CD4-positive, alpha-beta T cell treated with Interleukin-4 for 1 hour (primary cell): ENCODE measurements around the gene FAM193B.
"Not testable (repeated sequence)": the region's sequence is repeated elsewhere in the genome, so short reads cannot be mapped to it uniquely, and the experiment has no call there.

ENCODE experiments used
- DNase-seq, 2 donors: peaks; one replicate each; pipeline ENCODE4 v3.0.0-alpha.2; 2020 to 2022

FAM193B gene

DNA sequence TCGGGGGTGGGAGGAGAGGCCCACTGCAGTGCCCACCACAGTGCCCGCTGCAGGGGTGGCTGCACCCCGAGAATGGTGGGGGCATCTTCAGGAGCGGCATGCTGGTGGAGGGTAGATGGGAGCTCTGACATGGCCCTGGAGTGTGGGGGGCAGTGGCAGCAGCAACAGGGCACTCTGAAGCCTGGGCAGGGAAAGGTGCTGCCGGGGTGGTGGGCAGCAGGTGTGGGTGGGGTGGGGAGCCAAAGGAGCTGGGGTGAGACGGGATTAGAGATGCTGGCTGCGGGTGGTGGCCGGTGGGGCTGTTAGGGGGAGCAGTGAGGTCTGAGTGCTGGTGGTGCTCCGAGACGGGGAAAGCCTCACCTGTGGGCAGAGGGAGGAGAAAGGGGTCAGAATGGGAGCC lies 18.0 kb downstream of the FAM193B start:
- no peak for DNase-seq

DNA sequence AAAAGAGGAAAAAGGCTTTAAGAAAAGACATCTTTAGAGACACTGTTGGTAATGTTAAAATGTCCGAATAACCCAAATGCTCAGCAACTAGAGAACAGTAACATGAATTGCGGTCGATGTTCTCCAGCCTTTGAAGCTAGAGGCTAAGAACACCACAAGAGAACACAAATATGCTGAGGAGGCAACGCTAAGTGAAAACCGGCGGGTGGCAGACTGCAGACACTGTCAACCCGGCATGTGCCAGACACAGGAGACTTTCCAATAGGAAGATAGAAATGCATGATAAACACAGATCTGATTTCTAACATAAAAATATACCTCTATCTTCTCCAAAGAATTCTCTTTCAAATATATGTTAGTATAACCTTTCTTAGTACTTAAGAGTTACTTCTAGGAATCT lies 19.2 kb downstream of the FAM193B start:
- DNase-seq, result no peak

DNA sequence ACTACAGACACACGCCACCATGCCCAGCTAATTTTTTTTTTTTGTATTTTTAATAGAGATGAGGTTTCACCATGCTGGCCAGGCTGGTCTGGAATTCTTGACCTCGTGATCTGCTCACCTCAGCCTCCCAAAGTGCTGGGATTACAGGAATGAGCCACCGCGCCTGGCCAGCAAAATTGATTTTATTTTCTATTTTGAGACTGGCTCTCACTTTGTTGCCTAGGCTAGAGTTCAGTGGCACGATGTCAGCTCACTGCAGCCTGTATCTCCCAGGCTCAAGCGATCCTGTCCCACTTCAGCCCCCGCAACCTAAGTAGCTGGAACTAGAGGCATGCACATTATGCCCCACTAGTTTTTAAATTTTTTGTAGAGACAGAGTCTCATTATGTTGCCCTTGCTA lies 19.9 kb downstream of the FAM193B start:
- not testable (repeated sequence) for DNase-seq

DNA sequence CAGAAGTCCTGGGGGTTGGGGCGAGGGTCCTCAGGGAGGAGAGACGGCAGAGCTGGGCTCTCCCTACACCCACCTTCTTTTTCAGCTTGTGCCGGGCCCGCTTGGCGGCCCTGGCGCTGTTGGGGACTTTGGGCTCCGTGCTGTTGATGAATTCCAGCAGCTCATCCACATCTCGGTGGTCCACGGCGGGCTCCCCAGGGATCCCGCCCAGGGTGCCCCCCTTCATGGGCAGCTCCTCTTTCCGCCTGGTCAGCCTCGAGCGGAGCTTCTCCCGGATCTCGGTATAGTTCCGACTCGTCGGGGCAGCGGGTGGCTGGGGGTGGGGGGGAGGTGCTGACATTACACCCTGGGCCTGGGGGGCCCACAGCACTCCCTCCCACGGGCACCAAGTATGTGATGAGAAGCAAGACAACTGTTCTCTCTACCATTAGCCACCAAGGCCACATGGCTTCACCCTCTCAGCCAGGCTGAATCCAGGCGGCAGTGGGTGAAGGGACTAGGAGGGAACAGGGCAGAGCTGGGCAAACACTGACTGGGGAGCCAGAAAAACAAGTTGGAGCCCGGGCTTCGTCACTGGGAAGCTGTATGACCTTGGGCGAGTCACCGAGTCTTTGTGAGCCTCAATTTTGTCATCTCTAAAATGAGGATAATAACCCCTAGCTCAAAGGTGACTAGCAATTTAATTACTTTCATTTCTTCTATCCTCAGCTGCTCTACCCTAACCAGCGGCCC lies 23.0 kb downstream of the FAM193B start:
- no peak for DNase-seq

DNA sequence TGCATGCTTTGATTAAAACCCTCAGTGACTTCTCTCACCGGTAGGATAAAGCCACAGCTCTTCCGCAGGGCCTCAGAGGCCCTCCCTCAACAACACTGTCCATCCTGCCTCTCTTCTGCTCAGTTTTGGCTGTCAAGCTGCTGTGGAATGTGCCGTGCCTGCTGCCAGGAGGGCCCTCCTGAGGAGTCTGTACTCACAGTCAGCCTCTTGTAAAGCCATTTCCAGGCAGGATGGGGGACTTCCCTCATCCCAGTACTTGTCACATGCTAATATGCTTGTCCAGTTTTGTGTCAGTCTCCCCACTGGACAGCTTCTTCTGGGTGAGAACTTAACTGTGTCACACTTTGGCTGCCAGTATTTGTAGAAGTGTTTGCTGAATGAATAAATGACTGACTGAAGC lies 23.7 kb downstream of the FAM193B start:
- DNase-seq, result no peak

DNA sequence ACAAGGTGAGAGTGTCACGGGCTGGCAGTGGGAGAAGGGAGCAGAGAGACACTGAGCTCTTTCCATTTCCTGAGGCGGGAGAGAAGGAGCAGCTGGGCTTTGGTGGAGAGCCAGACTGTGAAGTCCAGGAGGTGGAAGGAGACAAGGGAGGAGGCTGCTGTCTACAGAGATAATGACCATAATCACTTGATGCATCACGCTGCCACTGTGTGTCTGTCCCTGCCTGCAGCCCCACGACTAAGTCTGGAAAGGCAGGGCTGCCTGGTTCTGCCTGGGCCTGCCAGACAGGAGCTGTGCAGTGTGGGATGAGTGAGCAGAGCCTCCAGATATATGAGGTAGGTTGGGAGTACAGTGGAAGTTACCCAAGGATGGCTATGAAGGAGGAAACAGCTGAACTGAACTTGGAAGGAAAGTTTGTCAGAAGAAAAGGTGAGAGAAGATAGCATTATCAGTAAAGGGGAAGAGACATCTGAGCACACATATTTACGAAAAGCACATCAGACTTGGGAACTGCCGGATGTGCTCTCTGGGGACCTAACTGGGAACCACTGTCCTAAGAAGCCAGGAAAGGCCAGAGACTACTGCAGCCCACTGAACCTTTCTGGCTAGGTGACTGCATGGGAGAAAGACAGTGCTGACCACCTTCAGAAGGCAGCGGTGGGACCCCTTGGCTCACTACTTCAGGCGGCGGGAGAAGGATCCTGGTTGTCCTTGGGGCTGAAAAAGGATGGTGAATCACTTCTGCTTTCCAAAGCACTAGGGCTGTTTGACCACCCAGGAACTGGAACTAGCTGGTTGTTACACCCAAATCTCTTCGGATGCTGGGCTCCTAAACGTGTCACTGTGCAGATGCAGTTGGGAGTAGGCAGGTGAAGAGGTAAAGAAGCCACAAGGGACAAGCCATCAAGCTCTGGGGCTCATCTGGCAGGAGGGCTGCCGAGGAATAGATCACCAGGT lies 24.8 kb downstream of the FAM193B start:
- no peak for DNase-seq

DNA sequence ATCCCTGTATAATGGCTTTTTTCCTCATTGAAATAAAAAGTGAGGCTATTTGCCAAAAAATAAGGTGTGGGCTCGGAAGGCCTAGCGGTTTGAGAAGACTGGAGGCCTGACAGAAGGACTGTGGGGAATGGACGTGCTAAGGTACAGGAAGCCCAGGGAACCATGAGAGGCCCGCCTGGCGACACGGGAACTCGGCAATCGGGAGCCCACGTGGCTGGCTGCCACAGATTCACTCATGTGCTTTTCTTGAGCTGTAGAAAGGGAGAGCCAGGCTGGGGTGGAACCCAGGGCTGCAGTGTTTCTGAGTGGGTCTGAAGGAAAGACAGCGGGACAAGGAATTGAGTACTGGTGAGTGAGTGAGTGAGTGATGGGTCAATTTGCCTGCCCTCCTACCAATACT lies 25.7 kb downstream of the FAM193B start:
- DNase-seq, result no peak

DNA sequence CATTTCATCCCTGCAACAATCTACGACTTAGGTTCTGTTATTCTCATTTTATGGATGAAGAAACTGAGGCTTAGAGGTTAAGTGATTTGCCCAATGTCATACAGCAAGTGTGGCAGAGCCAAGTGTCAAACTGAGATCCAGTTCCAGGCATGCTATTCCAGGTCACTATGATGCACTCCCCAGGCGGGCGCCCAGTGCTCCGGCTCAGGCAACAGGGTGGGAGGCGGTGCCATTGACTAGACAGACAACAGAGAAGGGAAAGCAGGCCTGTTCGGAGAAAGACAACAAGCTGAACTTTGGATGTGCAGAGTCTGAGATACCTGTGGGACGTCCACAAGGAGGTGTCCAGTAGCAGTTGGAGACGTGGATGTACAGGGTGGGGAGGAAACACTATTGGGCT lies 26.8 kb downstream of the FAM193B start:
- no peak for DNase-seq

DNA sequence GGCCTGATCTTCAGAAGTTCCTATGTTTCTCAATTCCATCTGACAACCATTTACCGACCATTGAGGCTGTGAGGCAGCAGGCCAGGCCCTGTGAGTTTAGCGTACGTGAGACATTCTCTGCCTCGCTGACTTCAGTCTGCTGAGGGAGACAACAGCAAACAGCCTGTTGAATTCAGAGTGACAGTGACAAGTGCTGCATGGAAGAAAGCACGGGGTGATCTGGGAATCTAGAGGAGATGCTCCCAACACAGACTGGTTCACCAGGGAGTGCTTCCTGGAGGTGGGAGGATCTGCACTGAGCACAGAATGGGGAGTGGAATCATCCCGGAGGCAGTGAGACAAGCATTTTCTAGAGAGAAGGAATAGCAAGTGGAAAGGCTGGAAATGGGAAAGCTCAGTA lies 27.6 kb downstream of the FAM193B start:
- DNase-seq, result no peak

DNA sequence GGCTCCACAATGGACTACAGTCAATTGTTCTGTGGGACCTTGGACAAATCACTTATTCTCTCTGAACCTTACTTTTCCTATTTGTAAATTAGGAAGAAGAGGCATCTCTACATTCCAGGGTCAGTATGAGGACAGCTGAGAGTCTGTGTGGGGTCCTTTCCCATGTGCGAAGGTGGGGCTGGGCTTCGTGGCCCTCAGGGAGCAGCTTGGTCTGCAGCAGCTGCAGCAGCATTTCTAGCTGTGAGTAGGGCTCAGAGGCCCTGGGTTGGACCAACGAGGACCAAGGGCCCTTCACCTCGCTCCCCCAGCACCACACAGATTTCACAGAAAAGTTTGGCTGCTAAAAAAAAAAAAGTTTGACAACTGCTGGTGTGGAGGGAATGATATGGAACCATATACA lies 28.2 kb downstream of the FAM193B start:
- DNase-seq, result no peak

DNA sequence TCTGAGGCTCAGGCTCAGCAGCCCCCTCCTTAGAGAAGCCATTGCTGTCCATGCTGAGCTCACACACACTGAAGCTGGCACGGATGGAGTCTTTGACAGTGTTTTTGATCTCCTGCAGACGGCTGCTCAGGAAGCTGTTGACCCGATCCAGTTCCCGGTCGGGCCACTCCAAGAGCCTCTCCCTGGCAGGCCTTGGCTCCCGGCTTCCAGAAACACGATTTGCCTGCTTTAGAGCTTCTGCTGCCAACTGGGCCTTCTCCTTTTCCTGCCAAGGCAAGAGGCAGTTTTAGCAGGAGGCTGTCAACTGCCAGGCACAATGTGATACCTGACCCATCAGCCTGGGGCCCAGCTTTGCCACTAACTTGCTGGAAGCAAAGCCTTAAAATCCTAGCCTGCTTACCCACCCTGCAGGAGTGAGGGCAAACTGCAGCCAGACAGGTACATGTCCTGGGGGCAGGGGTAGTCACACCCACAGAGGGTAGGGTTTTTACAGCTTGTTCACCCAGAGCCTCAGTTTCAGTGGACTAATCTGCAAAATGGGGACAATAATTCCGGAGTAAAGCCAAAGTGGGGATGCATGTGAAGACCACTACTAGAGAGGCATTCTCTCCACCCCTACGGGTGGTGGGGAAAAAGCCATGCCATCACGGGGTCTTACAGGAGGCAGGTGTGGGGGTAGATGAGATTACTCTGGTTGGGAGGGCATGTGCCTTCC lies 29.3 kb downstream of the FAM193B start:
- no peak for DNase-seq

DNA sequence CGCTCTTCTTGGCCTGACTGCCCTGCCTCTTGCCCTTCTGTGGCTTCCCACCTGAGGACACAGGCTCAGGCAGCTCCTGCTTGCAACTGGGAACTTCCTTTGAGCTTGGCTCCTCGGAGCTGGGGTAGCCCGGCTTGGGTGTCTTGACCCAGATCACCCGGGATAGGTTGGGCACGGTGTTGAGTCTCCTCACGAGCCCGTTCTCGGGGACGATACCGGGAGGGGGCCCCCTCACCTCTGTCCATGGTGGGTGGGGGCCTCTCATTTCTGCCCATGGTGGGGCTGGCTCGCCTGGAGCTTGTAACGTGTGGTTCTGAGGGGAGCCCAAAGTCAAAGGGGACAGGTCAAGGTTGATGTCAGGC lies 29.8 kb downstream of the FAM193B start:
- no peak for DNase-seq

DNA sequence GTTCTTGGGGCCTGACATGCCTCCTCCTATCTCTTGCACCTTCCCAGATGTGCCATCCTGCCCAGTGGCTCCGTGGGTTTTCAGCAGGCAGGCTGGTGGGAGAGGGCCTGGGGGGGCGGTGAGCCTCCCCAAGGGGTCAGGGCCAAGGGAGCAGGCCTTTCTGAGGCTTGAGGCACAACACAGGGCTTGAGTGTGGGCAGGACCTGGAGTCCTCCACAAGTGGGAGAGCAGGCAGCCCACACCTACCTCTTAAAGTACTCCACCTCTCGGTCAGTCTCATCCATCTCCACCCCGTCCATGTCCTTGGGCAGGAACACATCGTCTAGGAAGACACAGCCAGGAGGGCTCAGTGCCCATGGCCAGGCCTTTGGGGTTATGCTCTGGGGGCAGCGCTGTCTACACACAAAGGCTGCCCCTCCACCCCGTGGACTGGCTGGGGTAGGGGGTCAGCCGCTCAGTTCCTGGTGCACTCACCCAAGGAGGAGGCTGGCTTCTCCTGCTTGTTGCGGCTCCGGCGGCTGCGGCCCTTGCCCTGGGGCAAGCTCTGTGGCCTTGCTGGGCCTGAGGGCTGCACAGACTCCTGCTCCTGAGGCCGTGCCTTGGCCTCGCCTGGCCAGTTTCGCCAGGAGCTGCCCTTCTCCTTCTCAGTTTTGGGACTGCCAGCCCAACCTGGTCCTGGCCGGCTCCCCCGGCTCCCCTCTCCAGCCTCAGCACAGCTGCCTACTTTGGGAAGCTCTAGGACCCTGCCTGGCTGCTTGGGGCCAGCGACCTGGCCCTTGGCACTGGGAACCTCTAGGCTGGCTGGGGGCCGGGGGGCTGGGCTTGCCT lies 30.4 kb downstream of the FAM193B start:
- DNase-seq, result no peak

DNA sequence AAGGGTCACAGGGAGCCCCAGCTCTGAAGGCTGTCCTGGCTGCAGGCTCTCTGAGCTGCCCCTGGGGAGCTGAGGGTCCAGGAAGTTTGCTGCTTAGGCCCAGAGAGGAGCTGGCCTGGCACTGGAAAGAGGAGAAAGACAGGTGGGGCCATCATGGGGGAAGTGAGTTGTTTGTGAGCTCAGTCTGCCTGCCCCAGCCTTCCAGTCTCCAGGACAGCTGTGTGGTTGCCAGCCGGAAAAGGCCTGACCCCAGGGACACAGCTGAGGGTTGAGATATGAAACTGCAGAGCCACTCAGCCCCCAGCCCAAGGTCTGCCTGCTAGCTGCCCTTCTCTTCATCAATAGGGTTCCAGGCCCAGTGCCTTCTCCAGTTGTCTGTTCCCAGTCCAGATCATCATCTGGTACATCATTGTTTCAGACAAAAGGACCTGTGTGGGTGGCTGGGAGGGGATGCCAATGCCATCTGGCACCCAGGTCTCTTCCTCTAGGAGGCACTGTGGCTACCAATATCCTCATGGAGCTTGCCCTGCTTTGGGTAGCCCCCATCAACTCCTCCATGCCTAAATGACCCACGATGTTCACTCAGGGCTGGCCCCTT lies 33.3 kb downstream of the FAM193B start:
- no peak for DNase-seq

DNA sequence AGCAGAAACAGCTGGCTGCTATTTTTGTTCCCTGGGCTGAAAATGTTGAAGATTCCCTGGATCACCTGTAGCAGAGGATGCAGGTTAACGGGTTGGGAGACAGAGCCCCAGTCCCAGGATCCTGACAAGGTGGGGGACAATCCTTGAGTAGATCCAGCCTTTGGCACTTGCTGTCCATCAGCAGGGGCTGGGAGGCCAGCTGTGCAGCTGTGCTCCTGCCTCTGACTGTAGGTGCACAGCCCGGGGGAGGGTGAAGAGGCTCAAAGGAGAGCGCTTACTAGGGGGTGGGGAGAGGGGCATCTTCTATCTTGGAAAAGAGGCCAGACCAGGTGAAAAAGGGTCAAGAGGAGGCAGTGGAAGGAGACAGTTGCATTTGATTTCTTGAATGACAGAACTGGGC lies 34.1 kb downstream of the FAM193B start:
- DNase-seq, result no peak

DNA sequence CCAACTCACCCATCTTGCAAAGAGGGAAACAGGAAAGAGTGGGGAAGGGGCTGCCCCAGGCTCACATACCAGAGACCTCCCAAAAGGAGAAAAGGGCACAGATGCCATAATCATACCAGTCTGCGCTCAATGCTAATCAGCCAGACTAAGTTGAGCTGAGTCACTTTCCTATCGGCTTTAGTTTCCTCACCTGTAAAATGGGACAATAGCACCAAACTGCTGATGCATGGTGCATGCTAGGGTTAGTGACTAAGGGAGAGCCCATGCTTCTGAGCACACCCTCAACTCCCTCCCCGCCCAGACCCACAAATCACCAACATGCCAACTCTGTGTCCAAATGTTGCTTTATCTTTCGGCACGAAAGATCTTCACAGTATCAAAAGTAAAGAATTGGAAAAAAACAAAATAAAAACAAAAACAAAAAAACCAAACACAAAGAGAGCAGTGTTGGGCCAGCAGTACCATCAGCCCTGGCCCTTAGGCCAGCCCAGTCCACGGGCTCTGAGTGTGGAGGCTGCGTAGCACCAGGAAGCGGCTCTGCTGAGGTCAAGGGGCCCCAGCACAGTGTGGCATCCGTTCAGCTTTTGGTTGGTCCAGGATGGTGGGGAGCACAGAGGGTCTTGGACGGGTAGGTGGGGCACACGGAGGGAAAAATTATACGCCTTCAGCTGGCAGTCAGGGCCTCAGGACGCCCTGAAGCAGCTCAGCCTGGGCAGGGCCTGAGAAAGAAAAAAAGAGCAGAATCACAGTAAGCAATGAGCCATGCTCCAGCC lies 34.7 kb downstream of the FAM193B start:
- no peak for DNase-seq

DNA sequence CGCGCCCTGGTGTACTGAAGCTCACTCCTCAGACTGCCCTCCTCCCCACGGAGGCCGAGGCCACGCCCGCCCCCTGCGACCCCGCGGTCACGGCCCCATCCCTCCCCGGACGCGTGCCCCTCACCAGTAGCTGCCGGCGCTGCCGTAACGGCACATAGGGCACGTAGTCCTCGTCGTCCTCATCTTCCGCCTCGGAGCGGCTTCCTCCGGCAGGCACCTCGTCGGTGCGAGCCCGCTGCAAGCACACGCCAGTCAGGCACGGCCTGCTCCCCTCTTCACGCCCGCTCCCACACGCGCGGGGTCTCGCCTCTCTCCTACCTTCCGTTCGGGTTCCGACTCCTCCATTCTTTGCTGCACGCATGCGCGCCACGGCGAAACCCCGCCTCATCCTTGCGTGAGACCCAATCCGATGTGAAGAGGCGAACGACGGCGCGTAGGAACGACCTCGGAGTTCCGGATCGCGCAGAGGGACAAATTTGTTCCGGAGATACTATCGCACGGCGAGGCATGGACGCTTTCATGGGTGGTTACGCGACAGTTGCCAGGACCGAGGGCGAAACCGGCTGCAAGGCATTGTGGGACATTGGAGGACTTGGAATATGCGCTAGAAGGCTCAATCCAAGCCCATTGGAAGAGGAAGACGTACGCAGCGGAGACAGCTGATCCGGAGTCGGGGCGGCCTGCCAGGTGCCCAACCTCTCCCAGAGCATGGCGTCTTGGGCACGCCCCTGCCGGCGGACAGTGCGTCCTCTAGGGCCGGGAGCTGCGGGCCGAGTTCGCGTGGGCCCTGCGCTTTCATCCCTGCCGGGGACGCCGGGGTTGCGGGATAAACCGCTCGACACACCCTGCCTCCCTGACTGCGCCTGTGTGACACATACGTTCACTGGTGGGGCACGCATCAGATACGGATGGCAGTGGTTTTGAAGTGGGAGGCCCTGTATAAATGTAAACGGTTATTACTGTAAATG lies 37.5 kb downstream of the FAM193B start, which contains the start of gene DDX41:
Gene DDX41 (minus strand): TSS at position 361 of the 968 bp plus-strand sequence. CDS start 16 bp downstream, at position 345.
- peak; percentile 96 for DNase-seq

DNA sequence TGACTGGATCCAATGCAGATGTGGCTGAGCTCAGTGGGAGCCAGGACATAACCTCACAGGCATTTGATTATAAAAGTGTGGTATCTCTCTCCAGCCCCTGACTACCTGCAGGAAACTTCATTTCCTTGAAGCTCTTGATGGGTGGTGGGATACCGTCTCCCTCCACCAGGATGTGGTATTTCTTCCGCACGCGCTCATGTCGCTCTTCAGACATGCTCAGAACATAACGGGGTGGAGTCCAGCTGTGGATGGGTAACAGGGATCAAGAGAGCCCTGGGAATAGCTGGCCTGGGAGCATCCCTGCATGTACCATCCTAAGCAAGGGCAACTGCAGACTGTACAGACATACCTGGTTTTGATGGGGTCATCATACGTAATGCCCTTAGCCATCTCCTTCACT lies 38.8 kb downstream of the FAM193B start:
- DNase-seq, result no peak

DNA sequence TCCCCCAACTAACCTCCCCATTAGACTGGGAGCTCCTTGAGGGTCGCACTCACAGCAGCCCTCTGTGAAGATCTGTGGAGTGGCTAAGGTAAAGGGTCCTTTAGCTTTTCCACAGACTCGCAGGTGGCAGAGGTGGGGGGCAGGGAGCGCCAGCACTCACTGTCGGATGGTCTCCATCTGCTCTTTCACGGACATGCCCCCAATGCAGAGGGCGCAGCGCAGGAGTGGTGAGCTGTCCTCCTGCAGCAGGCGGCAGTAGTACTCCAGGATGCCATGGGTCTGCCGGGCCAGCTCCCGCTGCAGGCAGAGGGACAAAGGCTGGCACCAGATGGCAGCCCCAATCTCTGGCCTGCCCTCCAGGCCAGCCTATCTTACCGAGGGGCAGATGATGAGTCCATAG lies 39.8 kb downstream of the FAM193B start:
- DNase-seq, result no peak

DNA sequence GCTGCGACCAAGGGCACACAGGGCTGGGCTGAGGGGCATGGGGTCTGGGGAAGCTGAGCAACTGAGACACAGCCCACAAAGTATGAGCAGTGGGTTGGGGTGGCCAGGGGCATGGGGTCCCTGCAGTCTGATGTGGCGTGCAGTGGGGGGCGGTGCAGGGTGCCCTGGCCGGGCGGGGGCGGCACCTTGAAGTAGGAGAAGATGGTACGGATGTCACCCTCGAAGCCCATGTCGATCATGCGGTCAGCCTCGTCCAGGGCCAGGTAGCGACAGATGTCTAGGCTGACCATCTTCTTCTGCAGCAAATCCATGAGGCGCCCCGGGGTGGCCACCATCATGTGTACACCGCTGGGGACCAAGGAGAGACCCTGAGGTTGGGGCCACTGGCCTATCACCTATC lies 40.9 kb downstream of the FAM193B start:
- DNase-seq, result no peak
